BJ (cell line): ENCODE data around the gene ZFX. TPM values are rescaled to one million over a fixed set of nuclear protein-coding genes. Genes with fewer than 3 reads are reported as not detected.
A peak's percentile ranks its signal among the peaks of the same experiment; 100 is the strongest.

Source experiments
- CTCF ChIA-PET: fragments of 350-600 bp; formaldehyde crosslinking; extraction: SDS; loops from one replicate; lab custom pipeline; 2021; ENCODE audit warnings: antibody characterized with exemption, inconsistent platforms; lab: Yijun Ruan, JAX
- POLR2A ChIA-PET: fragments of 300-600 bp; sonication (Branson Sonifier 250); formaldehyde crosslinking; extraction: SDS; loops from one replicate; lab custom pipeline; 2021; ENCODE audit warnings: antibody characterized with exemption; lab: Charles Lee
- DNase-seq: peaks from one replicate; pipeline ENCODE4 v3.0.0-alpha.2; 2011; ENCODE audit warnings: low read depth
- H3K27me3 ChIP-seq: 2 replicates; pipeline ENCODE4 v1.6.0; 2011; ENCODE audit warnings: low read length; ENCODE audit not compliant: control insufficient read depth, insufficient read depth
- H3K36me3 ChIP-seq: 2 replicates; pipeline ENCODE4 v1.5.1; 2011; ENCODE audit warnings: low read length; ENCODE audit not compliant: control insufficient read depth, insufficient read depth
- H3K4me3 ChIP-seq: 2 replicates; pipeline ENCODE4 v1.5.1; 2011; ENCODE audit warnings: low read depth, mild to moderate bottlenecking, control low read depth, low read length
- polyA plus RNA-seq: library from polyadenylated mRNA; depleted of rRNA; stranded (reverse); fragments of >200 nt; gene quantifications from 2 replicates; pipeline ENCODE4 v1.2.3, GENCODE V29; 2011
- TF ChIP-seq, protein P1 (sequence below): IDR thresholded peaks from 2 replicates; pipeline ENCODE4 v1.5.1; 2011; ENCODE audit warnings: low read depth, mild to moderate bottlenecking, control low read depth, inconsistent platforms, low read length, moderate library complexity; ENCODE audit not compliant: insufficient read depth

The ZFX gene
- polyA plus RNA-seq, 1 experiment = 12.5 TPM

DNA sequence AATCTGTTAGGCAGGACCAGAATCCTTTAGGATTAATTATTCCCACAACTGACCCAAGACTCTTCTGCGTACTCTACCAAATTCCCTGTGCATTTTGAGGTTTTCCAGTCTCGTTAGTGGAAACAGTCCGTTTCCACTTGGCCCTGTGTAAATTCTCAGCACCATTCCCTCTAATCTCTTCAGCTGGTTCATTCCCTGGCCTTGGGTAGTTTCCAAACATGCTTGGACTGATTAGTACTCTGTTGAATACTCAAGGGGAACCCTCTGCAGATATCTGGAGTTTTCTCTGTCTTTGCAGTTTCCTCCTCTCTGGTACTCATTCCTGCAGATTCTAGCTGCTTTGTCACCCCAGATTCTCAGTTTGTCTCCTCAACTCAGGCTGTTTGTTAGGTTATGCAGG, 80.4 kb downstream of the ZFX start:
- TF ChIP-seq, protein P1, sequence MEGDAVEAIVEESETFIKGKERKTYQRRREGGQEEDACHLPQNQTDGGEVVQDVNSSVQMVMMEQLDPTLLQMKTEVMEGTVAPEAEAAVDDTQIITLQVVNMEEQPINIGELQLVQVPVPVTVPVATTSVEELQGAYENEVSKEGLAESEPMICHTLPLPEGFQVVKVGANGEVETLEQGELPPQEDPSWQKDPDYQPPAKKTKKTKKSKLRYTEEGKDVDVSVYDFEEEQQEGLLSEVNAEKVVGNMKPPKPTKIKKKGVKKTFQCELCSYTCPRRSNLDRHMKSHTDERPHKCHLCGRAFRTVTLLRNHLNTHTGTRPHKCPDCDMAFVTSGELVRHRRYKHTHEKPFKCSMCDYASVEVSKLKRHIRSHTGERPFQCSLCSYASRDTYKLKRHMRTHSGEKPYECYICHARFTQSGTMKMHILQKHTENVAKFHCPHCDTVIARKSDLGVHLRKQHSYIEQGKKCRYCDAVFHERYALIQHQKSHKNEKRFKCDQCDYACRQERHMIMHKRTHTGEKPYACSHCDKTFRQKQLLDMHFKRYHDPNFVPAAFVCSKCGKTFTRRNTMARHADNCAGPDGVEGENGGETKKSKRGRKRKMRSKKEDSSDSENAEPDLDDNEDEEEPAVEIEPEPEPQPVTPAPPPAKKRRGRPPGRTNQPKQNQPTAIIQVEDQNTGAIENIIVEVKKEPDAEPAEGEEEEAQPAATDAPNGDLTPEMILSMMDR = no peak
- no peak for DNase-seq
- CTCF ChIA-PET = interaction anchor here (1.0 kb wide), 1 partner anchor 49 kb away, joined by 3 read pairs; no protein-coding TSS in a partner anchor

GRCh38 chrX:24231131-24231540, 81.6 kb downstream of the ZFX start:
- Histone ChIP-seq H3K27me3 (no peaks in the 10 kb centered on the region), H3K4me3 (no peak overlapping the region), H3K36me3 (no peaks in the 10 kb centered on the region)
- peak; percentile 37 for DNase-seq
- POLR2A ChIA-PET = no interaction called here
- TF ChIP-seq, protein P1 = no peak
- CTCF ChIA-PET = interaction anchor here (1.0 kb wide), 1 partner anchor 12 kb away, joined by 5 read pairs; no protein-coding TSS in a partner anchor

More for the DNA sequence above, 80.4 kb downstream of the ZFX start:
- POLR2A ChIA-PET = no interaction called here
- no peaks in the 10 kb centered on the region for H3K36me3 ChIP-seq
- H3K4me3 ChIP-seq = no peak overlapping the region
- no peaks in the 10 kb centered on the region for H3K27me3 ChIP-seq

DNA sequence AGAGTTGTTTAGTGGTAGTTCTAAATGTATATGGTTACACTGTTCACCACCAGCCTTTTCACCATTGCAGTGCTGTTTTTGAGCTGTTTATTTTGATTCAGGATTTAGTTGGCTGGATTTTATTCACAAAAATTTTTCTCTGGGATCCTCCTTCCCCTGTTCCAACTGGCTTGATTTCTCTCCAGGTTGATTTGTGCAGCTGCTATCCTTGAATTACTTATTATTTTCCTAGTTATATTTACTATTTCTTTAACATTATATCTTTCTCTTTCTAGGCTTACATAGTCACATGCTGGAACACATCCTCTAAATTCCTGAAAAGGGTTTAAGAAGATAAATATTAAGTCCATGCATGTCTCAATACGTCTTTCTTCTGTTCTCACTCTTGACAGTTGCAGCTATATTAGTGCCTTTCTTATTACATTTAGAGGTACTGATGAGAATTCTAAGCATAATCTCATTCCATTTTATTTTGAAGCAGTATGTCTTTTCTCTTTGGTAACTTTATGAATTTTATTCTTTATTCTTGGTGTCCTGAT, 82.2 kb downstream of the ZFX start:
- Histone ChIP-seq H3K27me3 (no peaks in the 10 kb centered on the region), H3K36me3 (no peaks in the 10 kb centered on the region), H3K4me3 (no peak overlapping the region)
- ChIA-PET CTCF (interaction anchor here (1.0 kb wide), 1 partner anchor 12 kb away, joined by 5 read pairs; no protein-coding TSS in a partner anchor), POLR2A (no interaction called here)
- TF ChIP-seq, protein P1 = no peak
- DNase-seq = no peak

DNA sequence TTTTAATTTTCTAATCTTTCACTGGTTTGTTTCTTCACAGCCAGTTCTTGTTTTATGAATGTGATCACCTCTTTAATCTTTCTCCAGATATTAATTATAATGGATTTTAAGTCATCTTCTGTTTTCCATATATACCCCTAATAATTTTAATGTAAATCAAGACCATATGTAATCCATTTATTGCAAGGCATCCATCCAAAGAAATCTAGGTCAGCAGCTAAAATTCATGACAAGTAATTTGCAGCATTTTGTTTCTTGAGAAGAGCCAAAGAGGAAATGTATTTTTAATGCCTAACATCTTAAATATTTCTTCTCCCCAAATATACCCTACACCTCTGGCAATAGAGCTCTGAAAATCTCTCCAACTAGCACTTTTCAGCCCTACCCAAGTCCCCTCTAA, 83.3 kb downstream of the ZFX start:
- TF ChIP-seq, protein P1 = no peak
- POLR2A ChIA-PET = no interaction called here
- no peaks in the 10 kb centered on the region for H3K36me3 ChIP-seq
- no peak overlapping the region for H3K4me3 ChIP-seq
- no peak for DNase-seq
- no peaks in the 10 kb centered on the region for H3K27me3 ChIP-seq
- CTCF ChIA-PET = no interaction called here

DNA sequence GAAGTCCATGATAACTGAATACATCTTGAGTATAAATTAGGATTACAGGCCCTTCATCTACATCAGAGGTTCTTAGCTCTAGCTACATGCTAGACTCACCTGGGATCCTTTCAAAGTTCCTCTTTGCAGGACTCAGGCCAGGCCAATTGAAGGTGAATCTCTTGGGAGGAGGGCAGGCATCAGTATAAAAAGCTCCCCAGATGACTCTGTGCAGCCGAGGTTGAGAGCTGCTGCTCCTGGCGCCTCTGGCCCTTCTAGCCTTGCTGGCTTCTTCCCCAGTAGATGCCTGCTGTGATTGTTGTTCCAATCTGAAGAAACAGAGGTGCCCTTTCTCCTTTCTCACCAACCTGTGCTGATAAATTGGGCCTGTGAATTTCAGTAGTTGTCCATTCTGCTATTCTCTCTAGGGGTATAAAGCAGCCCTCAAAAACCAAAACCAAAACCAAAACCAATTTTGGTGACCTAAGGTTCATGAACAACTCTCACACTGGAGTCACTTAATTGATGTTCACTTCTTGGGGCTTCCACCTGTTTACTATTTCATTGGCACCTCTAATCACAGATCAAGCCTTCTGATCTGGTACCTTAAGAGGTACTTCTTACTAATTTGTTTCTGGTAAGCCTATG, 85.7 kb downstream of the ZFX start:
- H3K27me3 ChIP-seq = no peaks in the 10 kb centered on the region
- ChIA-PET POLR2A (no interaction called here), CTCF (no interaction called here)
- H3K36me3 ChIP-seq = no peaks in the 10 kb centered on the region
- no peak for DNase-seq
- TF ChIP-seq, protein P1 = no peak
- H3K4me3 ChIP-seq = no peak overlapping the region
